Measurements from ENCODE around the gene SVIL. TPM values are rescaled to one million over a fixed set of nuclear protein-coding genes. Genes with fewer than 3 reads are reported as not detected.
"Not testable (repeated sequence)": the region's sequence is repeated elsewhere in the genome, so short reads cannot be mapped to it uniquely, and the experiment has no call there.

SVIL gene
- polyA plus RNA-seq, 1 experiment, result 47.9 TPM

GRCh38 chr10:29452546-29452945 lies 182.2 kb downstream of the SVIL start:
- CTCF ChIA-PET, result interaction anchor here (0.5 kb wide), 1 partner anchor 228 kb away, joined by 3 read pairs; no protein-coding TSS in a partner anchor
- Histone ChIP-seq H3K4me3 (ENCODE audit: low read depth, low read length) (no peak overlapping the region), H3K27ac (ENCODE audit: low read depth, low read length) (no peak overlapping the region), H3K27me3 (ENCODE audit: control insufficient read depth, insufficient read depth, low read length) (no peaks in the 10 kb centered on the region), H3K9me3 (ENCODE audit: control insufficient read depth, insufficient read depth, low read length) (no peaks in the 10 kb centered on the region)
- TF ChIP-seq, protein P1, sequence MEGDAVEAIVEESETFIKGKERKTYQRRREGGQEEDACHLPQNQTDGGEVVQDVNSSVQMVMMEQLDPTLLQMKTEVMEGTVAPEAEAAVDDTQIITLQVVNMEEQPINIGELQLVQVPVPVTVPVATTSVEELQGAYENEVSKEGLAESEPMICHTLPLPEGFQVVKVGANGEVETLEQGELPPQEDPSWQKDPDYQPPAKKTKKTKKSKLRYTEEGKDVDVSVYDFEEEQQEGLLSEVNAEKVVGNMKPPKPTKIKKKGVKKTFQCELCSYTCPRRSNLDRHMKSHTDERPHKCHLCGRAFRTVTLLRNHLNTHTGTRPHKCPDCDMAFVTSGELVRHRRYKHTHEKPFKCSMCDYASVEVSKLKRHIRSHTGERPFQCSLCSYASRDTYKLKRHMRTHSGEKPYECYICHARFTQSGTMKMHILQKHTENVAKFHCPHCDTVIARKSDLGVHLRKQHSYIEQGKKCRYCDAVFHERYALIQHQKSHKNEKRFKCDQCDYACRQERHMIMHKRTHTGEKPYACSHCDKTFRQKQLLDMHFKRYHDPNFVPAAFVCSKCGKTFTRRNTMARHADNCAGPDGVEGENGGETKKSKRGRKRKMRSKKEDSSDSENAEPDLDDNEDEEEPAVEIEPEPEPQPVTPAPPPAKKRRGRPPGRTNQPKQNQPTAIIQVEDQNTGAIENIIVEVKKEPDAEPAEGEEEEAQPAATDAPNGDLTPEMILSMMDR (IDR thresholded peaks at IDR 0.05; ENCODE audit: low read depth, low read length), result no peak
- no peak for DNase-seq (ENCODE audit: low read depth, low spot score)
- POLR2A ChIA-PET, result no interaction called here

DNA sequence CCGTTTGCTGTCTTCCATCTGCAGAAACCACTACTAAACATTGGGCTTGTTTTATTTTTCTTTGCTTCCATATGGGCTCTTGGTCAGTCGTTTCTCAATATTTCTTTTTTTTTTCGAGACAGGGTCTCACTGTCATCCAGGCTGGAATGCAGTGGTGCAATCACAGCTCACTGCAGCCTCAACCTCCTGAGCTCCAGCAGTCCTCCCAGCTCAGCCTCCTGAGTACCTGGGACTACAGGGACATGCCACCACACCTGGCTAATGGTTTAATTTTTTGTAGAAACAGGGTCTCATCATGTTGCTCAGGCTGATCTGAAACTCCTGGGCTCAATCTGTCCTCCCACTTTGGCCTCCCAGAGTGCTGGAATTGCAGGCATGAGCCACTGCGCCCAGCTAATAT lies 182.8 kb downstream of the SVIL start:
- CTCF ChIA-PET, result interaction anchor here (0.5 kb wide), 1 partner anchor 229 kb away, joined by 3 read pairs; no protein-coding TSS in a partner anchor
- Histone ChIP-seq H3K27me3 (ENCODE audit: control insufficient read depth, insufficient read depth, low read length) (no peaks in the 10 kb centered on the region), H3K9me3 (ENCODE audit: control insufficient read depth, insufficient read depth, low read length) (no peaks in the 10 kb centered on the region), H3K27ac (ENCODE audit: low read depth, low read length) (no peak overlapping the region), H3K4me3 (ENCODE audit: low read depth, low read length) (no peak overlapping the region)
- POLR2A ChIA-PET, result no interaction called here
- DNase-seq (ENCODE audit: low read depth, low spot score), result no peak
- TF ChIP-seq, protein P1 (IDR thresholded peaks at IDR 0.05; ENCODE audit: low read depth, low read length), result no peak

- CTCF ChIA-PET, result interaction anchor here (0.6 to 1.4 kb wide), 2 partner anchors 12 to 820 kb away, joined by 3 read pairs; no protein-coding TSS in a partner anchor
- POLR2A ChIA-PET, result no interaction called here
- Histone ChIP-seq H3K4me3 (ENCODE audit: low read depth, low read length) (no peak overlapping the region), H3K9me3 (ENCODE audit: control insufficient read depth, insufficient read depth, low read length) (no peaks in the 10 kb centered on the region), H3K27ac (ENCODE audit: low read depth, low read length) (no peak overlapping the region), H3K27me3 (ENCODE audit: control insufficient read depth, insufficient read depth, low read length) (no peaks in the 10 kb centered on the region)
- no peak for DNase-seq (ENCODE audit: low read depth, low spot score)
- TF ChIP-seq, protein P1 (IDR thresholded peaks at IDR 0.05; ENCODE audit: low read depth, low read length), result no peak
These were observed 184.4 kb downstream of the SVIL start for GRCh38 chr10:29450405-29450804.

- TF ChIP-seq, protein P1 (IDR thresholded peaks at IDR 0.05; ENCODE audit: low read depth, low read length), result peak; percentile 69
- H3K9me3 ChIP-seq (ENCODE audit: control insufficient read depth, insufficient read depth, low read length); POLR2A ChIA-PET; H3K27me3 ChIP-seq (ENCODE audit: control insufficient read depth, insufficient read depth, low read length); H3K27ac ChIP-seq (ENCODE audit: low read depth, low read length); H3K4me3 ChIP-seq (ENCODE audit: low read depth, low read length); DNase-seq (ENCODE audit: low read depth, low spot score): not testable (repeated sequence)
- CTCF ChIA-PET, result interaction anchor here (0.6 to 4.3 kb wide), 17 partner anchors 9 to 821 kb away, joined by 3 to 20 read pairs (median 5); no protein-coding TSS in a partner anchor
These were observed 185.8 kb downstream of the SVIL start for GRCh38 chr10:29448756-29449592.

GRCh38 chr10:29448125-29448524 lies 186.6 kb downstream of the SVIL start:
- CTCF ChIA-PET, result interaction anchor here (0.6 to 4.3 kb wide), 15 partner anchors 10 to 820 kb away, joined by 3 to 20 read pairs (median 5); no protein-coding TSS in a partner anchor
- Histone ChIP-seq H3K27ac (ENCODE audit: low read depth, low read length) (no peak overlapping the region), H3K27me3 (ENCODE audit: control insufficient read depth, insufficient read depth, low read length) (no peaks in the 10 kb centered on the region), H3K9me3 (ENCODE audit: control insufficient read depth, insufficient read depth, low read length) (no peaks in the 10 kb centered on the region), H3K4me3 (ENCODE audit: low read depth, low read length) (no peak overlapping the region)
- TF ChIP-seq, protein P1 (IDR thresholded peaks at IDR 0.05; ENCODE audit: low read depth, low read length), result no peak
- no peak for DNase-seq (ENCODE audit: low read depth, low spot score)
- POLR2A ChIA-PET, result no interaction called here

Measured in AG04450 (cell line).